HG03135 (cell line): ENCODE results near the gene SLC6A2.
"Not testable (repeated sequence)": the region's sequence is repeated elsewhere in the genome, so short reads cannot be mapped to it uniquely, and the experiment has no call there.

Source experiments
- ATAC-seq: cut with Tn5 transposase; IDR thresholded peaks from one replicate; pipeline ENCODE4 v1.9.1; 2021; ENCODE audit warnings: mild to moderate bottlenecking, moderate library complexity; ENCODE audit not compliant: unreplicated experiment

Gene SLC6A2

GRCh38 chr16:55655897-55656681, at the start of gene SLC6A2:
SLC6A2 (plus strand) TSS chr16:55655988; CDS start chr16:55656695, 707 bp downstream.
- ATAC-seq, result no peak

- ATAC-seq, result no peak
Observed at GRCh38 chr16:55613613-55614335, 42.0 kb upstream of the SLC6A2 start.

- ATAC-seq, result no peak
Observed at GRCh38 chr16:55615071-55615470, 40.7 kb upstream of the SLC6A2 start.

DNA sequence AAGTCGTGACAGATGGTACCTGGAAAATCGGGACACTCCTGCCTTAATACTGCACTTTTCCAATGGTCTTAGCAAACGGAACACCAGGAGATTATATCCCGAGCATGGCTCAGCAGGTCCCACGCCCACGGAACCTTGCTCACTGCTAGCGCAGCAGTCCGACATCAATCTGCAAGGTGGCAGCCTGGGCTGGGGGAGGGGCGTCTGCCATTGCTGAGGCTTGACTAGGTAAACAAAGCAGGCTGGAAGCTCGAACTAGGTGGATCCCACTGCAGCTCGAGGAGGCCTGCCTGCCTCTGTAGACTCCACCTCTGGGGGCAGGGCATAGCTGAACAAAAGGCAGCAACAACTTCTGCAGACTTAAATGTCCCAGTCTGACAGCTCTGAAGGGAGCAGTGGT, 40.1 kb upstream of the SLC6A2 start:
- ATAC-seq, result not testable (repeated sequence)

- ATAC-seq, result no peak
Observed at GRCh38 chr16:55621771-55622170, 34.0 kb upstream of the SLC6A2 start.

DNA sequence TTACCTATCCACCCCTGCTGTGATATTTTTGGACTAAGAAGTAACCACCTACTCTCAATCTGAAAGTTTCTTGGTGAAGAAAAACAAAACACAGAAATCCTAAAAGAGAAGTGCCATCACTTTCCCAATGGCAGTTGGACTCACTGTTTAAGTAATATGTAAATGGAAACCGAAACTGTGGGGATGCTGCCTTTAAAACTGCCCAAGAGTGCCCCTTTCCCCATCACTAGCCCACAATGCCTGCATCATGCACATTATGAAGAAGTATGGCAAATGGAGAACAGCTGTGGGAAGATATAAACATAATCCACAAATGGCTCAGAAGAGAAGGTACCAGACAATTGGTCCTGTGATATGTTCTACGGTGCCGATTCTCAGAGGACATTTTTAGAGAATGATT, 33.5 kb upstream of the SLC6A2 start:
- ATAC-seq, result no peak

DNA sequence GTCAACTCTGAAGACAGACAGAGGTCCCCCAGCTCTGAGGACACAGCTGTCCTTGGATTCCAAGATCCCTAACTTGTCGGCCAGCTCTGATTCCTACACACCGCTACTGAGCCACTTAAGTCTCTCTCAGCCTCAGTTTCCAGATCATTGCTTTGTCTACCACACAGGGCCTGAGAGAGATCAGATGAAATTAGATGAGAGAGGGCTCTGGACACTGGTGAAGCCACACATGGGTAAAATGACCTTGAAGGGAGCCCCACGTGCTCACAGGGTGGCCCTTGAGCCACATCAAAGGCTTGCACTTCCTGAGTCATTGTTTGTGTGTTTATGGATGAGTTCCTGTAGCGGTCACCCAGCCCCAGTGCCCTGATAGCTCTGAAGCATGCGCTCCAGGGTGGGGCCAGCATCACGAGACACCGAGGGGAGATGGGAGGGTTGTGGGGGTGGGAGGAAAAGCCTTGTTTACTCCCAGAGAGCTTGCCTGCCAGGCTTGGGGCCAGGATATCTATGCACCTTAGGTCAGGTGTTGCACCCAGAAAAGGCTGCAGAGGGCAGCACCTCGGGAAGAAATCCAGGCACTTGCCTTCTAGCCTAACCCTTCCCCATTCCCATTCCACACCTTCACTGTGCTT, 32.7 kb upstream of the SLC6A2 start:
- no peak for ATAC-seq

GRCh38 chr16:55623640-55624039, 32.1 kb upstream of the SLC6A2 start:
- ATAC-seq, result no peak

GRCh38 chr16:55624696-55625095, 31.1 kb upstream of the SLC6A2 start:
- no peak for ATAC-seq

DNA sequence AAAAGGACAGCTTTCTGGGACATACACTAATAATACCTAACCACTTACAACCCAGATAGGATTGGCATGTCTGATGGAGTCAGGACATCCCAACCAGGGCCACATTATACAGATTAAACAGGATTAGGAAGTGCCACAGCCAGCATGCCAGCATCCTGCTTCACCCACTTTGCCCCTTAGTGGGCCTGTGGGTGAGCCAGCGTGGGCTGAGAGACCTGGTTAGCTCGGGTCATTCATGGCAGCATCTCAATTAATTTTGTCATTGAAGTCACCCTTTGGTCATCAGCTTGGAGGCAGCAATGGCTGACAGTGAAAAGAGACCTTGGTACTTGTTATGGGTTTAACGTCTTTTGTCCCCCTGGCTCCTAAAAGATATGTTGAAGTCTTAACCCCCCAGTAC, 29.9 kb upstream of the SLC6A2 start:
- no peak for ATAC-seq

GRCh38 chr16:55628306-55628968, 27.4 kb upstream of the SLC6A2 start:
- no peak for ATAC-seq

- ATAC-seq, result no peak
Observed at GRCh38 chr16:55630774-55631173, 25.0 kb upstream of the SLC6A2 start.

DNA sequence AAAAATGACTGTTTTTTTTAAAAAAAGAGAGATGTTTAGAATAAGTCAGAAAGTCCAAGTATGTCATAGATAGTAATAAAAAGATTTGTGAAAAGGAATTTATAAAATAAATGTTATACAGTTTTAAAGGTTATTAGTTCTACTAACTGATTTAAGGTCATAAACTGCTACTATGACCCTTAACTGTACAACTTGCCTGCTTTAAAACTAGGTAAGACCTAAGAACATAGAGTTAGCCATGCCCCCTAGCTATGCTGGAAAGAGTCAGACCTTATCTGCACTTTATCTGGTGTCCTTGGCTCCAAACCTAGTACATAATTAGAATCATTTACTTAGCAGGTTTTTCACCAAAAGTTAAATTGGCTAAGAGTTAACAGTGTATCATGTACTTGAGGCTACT, 23.5 kb upstream of the SLC6A2 start:
- ATAC-seq, result no peak

- no peak for ATAC-seq
Observed at GRCh38 chr16:55634193-55634592, 21.6 kb upstream of the SLC6A2 start.

DNA sequence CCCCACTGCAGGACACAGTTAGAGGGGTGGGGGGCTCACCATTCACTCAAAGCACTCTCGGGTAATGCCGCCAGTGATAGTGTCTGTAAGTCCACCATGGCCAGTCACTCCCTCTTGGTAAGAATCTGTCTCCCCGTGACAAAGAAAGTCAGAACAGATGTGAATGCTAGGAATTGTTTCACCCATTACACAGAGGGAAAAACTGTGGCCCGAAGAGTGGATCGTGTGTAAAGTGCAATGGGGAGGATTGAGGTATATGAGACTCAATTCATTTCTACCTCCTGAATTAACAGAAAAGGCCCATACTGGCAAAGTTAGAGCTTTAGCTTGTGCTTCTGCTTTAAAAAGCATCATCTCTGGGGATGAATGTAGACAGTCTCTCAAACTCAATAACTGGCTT, 17.5 kb upstream of the SLC6A2 start:
- no peak for ATAC-seq

DNA sequence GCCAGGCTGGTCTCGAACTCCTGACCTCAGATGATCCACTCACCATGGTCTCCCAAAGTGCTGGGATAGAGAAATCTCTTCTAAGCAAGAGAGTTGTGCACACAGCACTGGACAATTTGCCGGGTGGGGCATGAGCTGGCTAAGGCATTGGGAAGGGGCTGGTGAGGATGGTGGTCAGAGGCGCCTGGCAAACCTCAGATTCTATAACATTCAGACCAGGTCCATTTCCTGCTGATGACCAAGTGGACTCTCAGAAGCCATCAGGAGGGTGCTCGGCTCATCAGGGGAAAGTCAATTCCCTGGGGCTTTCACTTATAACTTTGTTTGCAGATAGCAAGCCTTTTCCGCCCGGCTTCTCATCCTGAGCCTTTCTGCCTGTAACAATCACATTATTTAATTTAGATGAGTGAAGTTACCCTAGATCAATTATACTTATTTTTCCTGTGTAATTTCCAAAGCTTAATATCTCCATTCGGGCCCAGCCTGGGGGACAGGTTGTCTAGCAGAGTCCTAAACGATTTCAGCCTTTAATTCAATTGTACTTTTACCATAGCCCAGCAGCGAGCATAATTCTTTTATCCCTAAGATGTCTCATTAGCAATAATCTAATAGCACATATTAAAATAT, 15.0 kb upstream of the SLC6A2 start:
- ATAC-seq, result no peak

- ATAC-seq, result no peak
Observed at GRCh38 chr16:55641430-55642056, 14.2 kb upstream of the SLC6A2 start.

GRCh38 chr16:55642611-55643010, 13.2 kb upstream of the SLC6A2 start:
- ATAC-seq, result no peak

GRCh38 chr16:55643161-55643970, 12.4 kb upstream of the SLC6A2 start:
- ATAC-seq, result no peak

DNA sequence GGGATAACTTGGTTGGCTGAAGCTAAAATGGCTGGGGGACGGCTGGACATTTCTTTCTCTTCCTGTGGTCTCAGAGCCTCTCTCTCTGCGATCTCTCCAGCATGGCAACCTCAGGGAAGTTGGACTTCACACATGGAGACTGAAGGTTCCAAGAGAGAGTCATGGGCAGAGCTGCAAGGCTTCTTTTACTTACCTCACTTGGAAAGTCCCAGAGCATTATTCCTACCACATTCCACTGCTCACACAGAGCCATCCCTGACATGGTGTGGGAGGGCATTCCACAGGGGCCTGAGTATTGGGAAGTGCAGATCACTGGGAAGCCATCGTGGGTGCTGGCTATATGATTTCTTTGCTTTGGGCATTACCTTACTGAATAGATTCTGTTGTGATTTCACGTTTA, 9.8 kb upstream of the SLC6A2 start:
- no peak for ATAC-seq
